ENCODE data around the gene PLCXD1. TPM values are rescaled to one million over a fixed set of nuclear protein-coding genes. Genes with fewer than 3 reads are reported as not detected.
A peak's percentile ranks its signal among the peaks of the same experiment; 100 is the strongest.
"Not testable (repeated sequence)": the region's sequence is repeated elsewhere in the genome, so short reads cannot be mapped to it uniquely, and the experiment has no call there.

The PLCXD1 gene
- polyA plus RNA-seq (ENCODE audit: insufficient read length in 3 of 3): 10 to 100 TPM; 15.8 to 22.4 (median 17.9) TPM

- peak in 1 of 3 donors; percentile 58 for DNase-seq (ENCODE audit: low read depth in 3 of 3, low spot score in 2 of 3)
Measured at GRCh38 chrX:281166-281999, at the start of gene PLCXD1. PLCXD1 (plus strand) TSS chrX:281381; CDS start chrX:284188, 2,807 bp downstream.

DNA sequence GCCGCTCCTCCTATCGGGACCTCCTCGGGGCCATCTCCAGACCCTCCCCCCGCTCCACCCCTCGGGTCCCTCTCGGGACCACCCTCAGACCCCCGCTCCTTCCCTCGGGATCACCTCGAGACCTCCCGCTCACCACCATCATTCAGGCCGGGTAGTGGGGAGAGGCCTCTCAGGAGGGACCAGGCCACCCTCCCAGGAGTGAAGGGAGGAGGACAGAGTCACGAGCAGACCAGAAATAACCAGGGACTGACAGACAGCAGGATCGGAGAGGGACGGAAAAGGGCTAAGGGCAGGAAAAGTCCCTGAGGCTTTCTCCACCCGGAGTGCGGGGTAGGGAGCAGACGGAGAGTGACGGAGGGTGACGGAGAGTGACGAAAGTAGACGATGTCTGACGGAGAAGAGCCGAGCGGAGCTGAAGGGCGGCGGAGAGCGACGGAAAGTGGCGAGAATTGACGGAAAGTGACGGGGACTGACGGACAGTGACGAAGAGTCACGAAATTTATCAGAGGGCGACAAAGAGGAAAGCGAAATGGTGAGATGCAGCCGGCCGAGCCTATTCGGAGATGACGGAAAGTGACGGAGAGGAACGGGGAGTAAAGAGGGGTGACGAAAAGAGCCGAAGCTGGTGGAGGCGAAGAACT lies 49.4 kb upstream of the PLCXD1 start:
- DNase-seq (ENCODE audit: low read depth in 3 of 3, low spot score in 2 of 3): not testable (repeated sequence)

GRCh38 chrX:232278-232655 lies 48.9 kb upstream of the PLCXD1 start:
- not testable (repeated sequence) for DNase-seq (ENCODE audit: low read depth in 3 of 3, low spot score in 2 of 3)

- not testable (repeated sequence) for DNase-seq (ENCODE audit: low read depth in 3 of 3, low spot score in 2 of 3)
Measured at GRCh38 chrX:236201-236600, 45.0 kb upstream of the PLCXD1 start.

DNA sequence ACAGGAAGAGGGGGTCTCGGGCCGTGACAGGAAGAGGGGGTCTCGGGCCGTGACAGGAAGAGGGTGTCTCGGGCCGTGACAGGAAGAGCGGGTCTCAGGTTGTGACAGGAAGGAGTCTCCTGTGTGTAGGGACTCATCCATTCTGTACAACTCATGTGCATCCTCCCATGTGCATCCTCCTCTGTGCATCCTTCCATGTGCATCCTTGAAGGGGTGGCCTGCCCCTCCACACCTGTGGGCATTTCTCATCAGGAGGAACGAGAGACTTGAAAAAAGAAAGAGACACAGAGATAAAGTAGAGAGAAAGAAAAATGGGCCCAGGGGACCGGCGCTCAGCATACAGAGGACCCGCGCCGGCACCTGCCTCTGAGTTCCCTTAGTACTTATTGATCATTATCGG lies 30.2 kb upstream of the PLCXD1 start:
- DNase-seq (ENCODE audit: low read depth in 3 of 3, low spot score in 2 of 3): no peak

GRCh38 chrX:251396-252243 lies 29.6 kb upstream of the PLCXD1 start:
- not testable (repeated sequence) for DNase-seq (ENCODE audit: low read depth in 3 of 3, low spot score in 2 of 3)

DNA sequence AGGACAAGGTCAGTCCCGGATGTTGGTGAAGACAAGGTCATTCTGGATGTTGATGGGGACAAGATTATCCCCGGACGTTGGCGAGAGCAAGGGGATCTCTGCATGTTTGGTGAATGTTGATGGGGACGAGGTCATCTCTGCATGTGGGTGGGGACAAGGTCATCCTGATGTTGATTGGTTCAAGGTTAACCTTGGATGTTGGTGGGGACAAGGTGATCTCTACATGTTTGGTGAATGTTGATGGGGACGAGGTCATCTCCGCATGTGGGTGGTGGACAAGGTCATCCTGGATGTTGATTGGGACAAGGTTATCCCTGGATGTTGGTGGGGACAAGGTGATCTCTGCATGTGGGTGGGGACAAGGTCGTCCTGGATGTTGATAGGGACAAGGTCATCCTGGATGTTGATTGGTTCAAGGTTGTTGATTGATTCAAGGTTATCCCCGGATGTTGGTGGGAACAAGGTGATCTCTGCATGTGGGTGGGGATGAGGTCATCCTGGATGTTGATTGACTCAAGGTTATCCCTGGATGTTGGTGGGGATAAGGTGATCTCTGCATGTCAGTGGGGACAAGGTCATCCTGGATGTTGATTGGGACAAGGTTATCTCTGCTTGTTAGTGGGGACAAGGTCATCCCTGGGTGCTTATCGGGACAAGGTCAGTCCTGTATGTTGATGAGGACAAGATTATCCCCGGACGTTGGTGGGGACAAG lies 28.8 kb upstream of the PLCXD1 start:
- no peak for DNase-seq (ENCODE audit: low read depth in 3 of 3, low spot score in 2 of 3)

DNA sequence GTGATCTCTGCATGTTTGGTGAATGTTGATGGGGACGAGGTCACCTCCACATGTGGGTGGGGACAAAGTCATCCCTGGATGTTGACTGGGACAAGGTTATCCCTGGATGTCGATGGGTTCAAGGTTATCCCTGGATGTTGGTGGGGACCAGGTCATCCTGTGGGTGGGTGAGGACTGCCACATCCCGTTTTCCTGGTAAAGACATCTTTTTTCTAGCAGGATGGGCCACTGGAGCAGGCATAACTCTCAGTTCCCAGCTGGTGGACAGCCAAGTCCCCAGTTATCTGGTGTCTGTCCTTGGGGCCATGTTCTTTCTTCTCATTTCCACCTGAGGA lies 28.3 kb upstream of the PLCXD1 start:
- no peak for DNase-seq (ENCODE audit: low read depth in 3 of 3, low spot score in 2 of 3)

GRCh38 chrX:253451-254297 lies 27.5 kb upstream of the PLCXD1 start:
- DNase-seq (ENCODE audit: low read depth in 3 of 3, low spot score in 2 of 3): no peak

- no peak for DNase-seq (ENCODE audit: low read depth in 3 of 3, low spot score in 2 of 3)
Measured at GRCh38 chrX:254630-255215, 26.5 kb upstream of the PLCXD1 start.

- DNase-seq (ENCODE audit: low read depth in 3 of 3, low spot score in 2 of 3): no peak
Measured at GRCh38 chrX:255923-256331, 25.3 kb upstream of the PLCXD1 start.

DNA sequence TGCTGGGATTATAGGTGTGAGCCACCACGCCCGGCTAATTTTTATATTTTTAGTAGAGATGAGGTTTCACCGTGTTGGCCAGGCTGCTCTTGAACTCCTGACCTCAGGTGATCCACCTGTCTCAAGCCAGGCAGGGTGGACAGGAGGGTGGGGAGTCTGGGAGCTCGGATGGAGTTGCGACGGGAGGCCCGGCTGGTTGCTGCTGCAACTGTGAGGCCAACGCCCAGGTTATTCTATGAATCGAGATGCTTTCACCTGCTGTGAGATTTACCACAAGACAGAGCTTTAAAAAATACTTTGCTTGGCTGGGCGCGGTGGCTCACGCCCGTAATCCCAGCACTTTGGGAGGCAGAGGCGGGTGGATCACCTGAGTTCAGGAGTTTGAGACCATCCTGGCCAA lies 24.1 kb upstream of the PLCXD1 start:
- DNase-seq (ENCODE audit: low read depth in 3 of 3, low spot score in 2 of 3): not testable (repeated sequence)

- no peak for DNase-seq (ENCODE audit: low read depth in 3 of 3, low spot score in 2 of 3)
Measured at GRCh38 chrX:257681-258289, 23.4 kb upstream of the PLCXD1 start.

GRCh38 chrX:258291-259040 lies 22.7 kb upstream of the PLCXD1 start:
- DNase-seq (ENCODE audit: low read depth in 3 of 3, low spot score in 2 of 3): no peak

GRCh38 chrX:259692-260355 lies 21.4 kb upstream of the PLCXD1 start:
- no peak for DNase-seq (ENCODE audit: low read depth in 3 of 3, low spot score in 2 of 3)

DNA sequence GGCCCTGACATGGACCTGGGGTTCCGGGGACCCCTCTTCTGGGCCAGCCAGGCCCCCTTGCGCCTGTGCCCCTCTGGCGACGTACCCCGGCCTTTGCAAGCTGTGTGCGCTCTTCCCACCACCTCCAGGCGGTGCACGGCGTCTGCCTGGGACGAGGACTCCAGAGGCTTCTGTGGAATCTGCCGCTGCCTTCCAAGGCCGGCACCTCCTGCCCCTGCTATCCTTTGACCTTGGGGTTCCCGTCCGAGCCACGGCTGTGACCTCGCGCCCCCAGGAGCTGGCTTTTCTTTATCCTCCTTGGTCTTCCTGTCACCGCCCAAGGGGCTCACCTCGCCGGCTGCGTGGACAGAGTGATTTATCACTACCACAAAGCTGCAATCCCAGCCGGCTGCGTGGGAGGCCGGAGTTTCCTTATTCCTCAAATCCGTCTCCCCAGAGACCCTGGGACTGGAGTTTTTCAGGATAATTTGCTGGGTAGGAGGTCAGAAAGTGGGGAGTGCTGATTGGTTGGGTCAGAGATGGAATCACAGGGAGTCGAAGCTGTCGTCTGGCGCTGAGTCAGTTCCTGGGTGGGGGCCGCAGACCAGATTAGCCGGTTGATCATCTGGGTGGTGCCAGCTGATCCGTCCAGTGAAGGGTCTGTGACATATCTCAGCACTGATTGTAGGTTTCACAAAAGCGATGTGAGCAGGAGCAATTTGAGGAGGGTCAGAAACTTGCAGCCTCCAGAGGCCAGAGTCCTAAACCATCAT lies 19.8 kb upstream of the PLCXD1 start:
- DNase-seq (ENCODE audit: low read depth in 3 of 3, low spot score in 2 of 3): no peak

- DNase-seq (ENCODE audit: low read depth in 3 of 3, low spot score in 2 of 3): no peak
Measured at GRCh38 chrX:261919-262352, 19.2 kb upstream of the PLCXD1 start.
